ENCODE results near the gene SPRED2. TPM values are rescaled to one million over a fixed set of nuclear protein-coding genes. Genes with fewer than 3 reads are reported as not detected.

The SPRED2 gene
- total and polyA plus RNA-seq, 8 donors, result 6.4 to 23.3 (median 11.5) TPM

GRCh38 chr2:65298089-65298488 lies 134.3 kb downstream of the SPRED2 start:
- intact Hi-C loops (cut with DNase I; ENCODE audit: low total_unique reads), result no loop called here
- H3K9me3 ChIP-seq, result no peaks in the 10 kb centered on the region
- TF ChIP-seq POLR2AphosphoS5 (IDR thresholded peaks at IDR 0.05) (no peak), EP300 (IDR thresholded peaks at IDR 0.05) (no peak), POLR2A (IDR thresholded peaks at IDR 0.05) (no peak), CTCF (IDR thresholded peaks at IDR 0.05) (no peak)
- H3K36me3 ChIP-seq, result no peaks in the 10 kb centered on the region
- peaks cover 22 to 39% (median 33%) of the 10 kb centered on the region in 4 donors for H3K4me1 ChIP-seq
- H3K4me3 ChIP-seq, result no peak overlapping the region
- DNase-seq, result no peak
- H3K27ac ChIP-seq, result no peak overlapping the region
- H3K27me3 ChIP-seq, result no peaks in the 10 kb centered on the region
- WGBS, 5 donors, result 81 to 90% (median 86%) methylated on average over 4 to 5 of the region's 5 CpGs

GRCh38 chr2:65297544-65297943 lies 134.9 kb downstream of the SPRED2 start:
- Histone ChIP-seq H3K4me3 (no peak overlapping the region), H3K4me1 (peaks cover 22 to 44% (median 35%) of the 10 kb centered on the region in 4 donors), H3K27me3 (no peaks in the 10 kb centered on the region), H3K36me3 (no peaks in the 10 kb centered on the region), H3K27ac (no peak overlapping the region), H3K9me3 (no peaks in the 10 kb centered on the region)
- intact Hi-C loops (cut with DNase I; ENCODE audit: low total_unique reads), result no loop called here
- no peak for DNase-seq
- 77 to 85% (median 83%) methylated on average over 9 of the region's 9 CpGs for WGBS, 5 donors
- TF ChIP-seq POLR2A (IDR thresholded peaks at IDR 0.05) (no peak), POLR2AphosphoS5 (IDR thresholded peaks at IDR 0.05) (no peak), CTCF (IDR thresholded peaks at IDR 0.05) (no peak), EP300 (IDR thresholded peaks at IDR 0.05) (no peak)

GRCh38 chr2:65296971-65297370 lies 135.4 kb downstream of the SPRED2 start:
- no peak for DNase-seq

GRCh38 chr2:65294701-65295100 lies 137.7 kb downstream of the SPRED2 start:
- Histone ChIP-seq H3K27me3 (no peaks in the 10 kb centered on the region), H3K9me3 (no peaks in the 10 kb centered on the region), H3K27ac (no peak overlapping the region), H3K4me3 (no peak overlapping the region), H3K4me1 (peaks cover 0 to 20% (median 12%) of the 10 kb centered on the region in 4 donors), H3K36me3 (no peaks in the 10 kb centered on the region)
- TF ChIP-seq EP300 (IDR thresholded peaks at IDR 0.05), result no peak
- no peak for TF ChIP-seq POLR2A (IDR thresholded peaks at IDR 0.05)
- TF ChIP-seq CTCF (IDR thresholded peaks at IDR 0.05), result no peak
- no peak for TF ChIP-seq POLR2AphosphoS5 (IDR thresholded peaks at IDR 0.05)
- intact Hi-C loops (cut with DNase I; ENCODE audit: low total_unique reads), result no loop called here
- DNase-seq, result no peak
- WGBS, 5 donors, result 27 to 61% (median 48%) methylated on average over 6 of the region's 6 CpGs

More at GRCh38 chr2:65296971-65297370, 135.4 kb downstream of the SPRED2 start:
- intact Hi-C loops (cut with DNase I; ENCODE audit: low total_unique reads), result no loop called here
- peaks cover 22 to 43% (median 33%) of the 10 kb centered on the region in 4 donors for H3K4me1 ChIP-seq
- TF ChIP-seq EP300 (IDR thresholded peaks at IDR 0.05) (no peak), CTCF (IDR thresholded peaks at IDR 0.05) (no peak), POLR2A (IDR thresholded peaks at IDR 0.05) (no peak), POLR2AphosphoS5 (IDR thresholded peaks at IDR 0.05) (no peak)
- H3K27ac ChIP-seq, result no peak overlapping the region
- 92 to 96% (median 94%) methylated on average over 7 of the region's 7 CpGs for WGBS, 5 donors
- H3K36me3 ChIP-seq, result no peaks in the 10 kb centered on the region
- no peaks in the 10 kb centered on the region for H3K27me3 ChIP-seq
- no peaks in the 10 kb centered on the region for H3K9me3 ChIP-seq
- H3K4me3 ChIP-seq, result no peak overlapping the region

Measured in stomach (tissue), 9 donors.